H1 (cell line): ENCODE measurements around the gene NYAP2. TPM values are rescaled to one million over a fixed set of nuclear protein-coding genes. Genes with fewer than 3 reads are reported as not detected.

Experiments used
- CTCF ChIA-PET: fragments of 300-600 bp; sonication (Branson Sonifier 250); formaldehyde crosslinking; loops from one replicate; lab custom pipeline; 2021; ENCODE audit not compliant: partially characterized antibody; lab: Charles Lee
- POLR2A ChIA-PET: fragments of 300-600 bp; sonication (Branson Sonifier 250); formaldehyde crosslinking; loops from one replicate; lab custom pipeline; 2021; ENCODE audit warnings: inconsistent platforms; ENCODE audit not compliant: partially characterized antibody; lab: Charles Lee
- DNase-seq, 2 experiments: peaks; one replicate each; pipeline versions ENCODE4 v3.0.0 to v3.0.0-alpha.2; 2010 to 2022; ENCODE audit warnings: low spot score in 2 of 2, low read depth in 1 of 2, mixed read lengths in 1 of 2
- FAIRE-seq: peaks from 2 replicates; lab custom pipeline; 2011; peaks lifted over from hg19 to GRCh38; lab: Jason Lieb, UNC
- H2AFZ ChIP-seq: 2 replicates; pipeline ENCODE4 v1.8.1; 2012; ENCODE audit warnings: low read length, inconsistent platforms
- H2AK5ac ChIP-seq: 2 replicates; pipeline ENCODE4 v1.6.1; 2013; ENCODE audit warnings: low read depth, low read length
- H2BK120ac ChIP-seq: replicated peaks from 2 replicates; pipeline ENCODE3; 2013; ENCODE audit warnings: low read depth, low read length, inconsistent platforms
- H2BK12ac ChIP-seq: 2 replicates; pipeline ENCODE4 v1.6.1; 2013; ENCODE audit warnings: low read depth, low read length
- H2BK15ac ChIP-seq: 2 replicates; pipeline ENCODE4 v1.6.1; 2013; ENCODE audit warnings: low read length
- H2BK20ac ChIP-seq: 2 replicates; pipeline ENCODE4 v1.6.1; 2013; ENCODE audit warnings: low read length
- H2BK5ac ChIP-seq: 2 replicates; pipeline ENCODE4 v1.6.1; 2013; ENCODE audit warnings: low read depth, low read length
- H3K14ac ChIP-seq: 2 replicates; pipeline ENCODE4 v1.6.1; 2013; ENCODE audit warnings: inconsistent platforms; ENCODE audit not compliant: insufficient read length
- H3K18ac ChIP-seq: 2 replicates; pipeline ENCODE4 v1.6.1; 2013; ENCODE audit warnings: low read length; ENCODE audit errors: extremely low read depth
- H3K23ac ChIP-seq: 2 replicates; pipeline ENCODE4 v1.6.1; 2013; ENCODE audit warnings: inconsistent platforms; ENCODE audit not compliant: insufficient read length
- H3K23me2 ChIP-seq: 2 replicates; pipeline ENCODE4 v1.6.1; 2013; ENCODE audit warnings: low read depth, low read length
- H3K27ac ChIP-seq: 2 replicates; pipeline ENCODE4 v1.6.1; 2011; ENCODE audit warnings: low read depth, low read length, inconsistent platforms
- H3K27me3 ChIP-seq, 4 experiments: replicated peaks in 1 of 4; 1 replicate in 1 of 4; 2 replicates in 3 of 4; pipeline versions ENCODE4 v1.6.1 to v1.8.1; 2011 to 2013; ENCODE audit warnings: low read length in 3 of 4, mild to moderate bottlenecking in 3 of 4, inconsistent platforms in 2 of 4, mixed read lengths in 2 of 4, moderate library complexity in 1 of 4; ENCODE audit not compliant: control insufficient read depth in 3 of 4, insufficient read depth in 3 of 4; ENCODE audit errors: extremely low read depth in 1 of 4
- H3K36me3 ChIP-seq, 4 experiments: 2 replicates each; pipeline versions ENCODE4 v1.6.1 to v1.8.1; 2011 to 2013; ENCODE audit warnings: mild to moderate bottlenecking in 4 of 4, low read length in 3 of 4, moderate library complexity in 2 of 4, control low read depth in 1 of 4, inconsistent platforms in 1 of 4; ENCODE audit not compliant: insufficient read depth in 4 of 4, control insufficient read depth in 2 of 4
- H3K4ac ChIP-seq: replicated peaks from 2 replicates; pipeline ENCODE3; 2013; ENCODE audit warnings: low read length, low read depth, mixed read lengths, inconsistent platforms; ENCODE audit not compliant: insufficient read length
- H3K4me1 ChIP-seq, 4 experiments: replicated peaks in 1 of 4; 1 replicate in 1 of 4; 2 replicates in 3 of 4; pipeline versions ENCODE4 v1.6.1 to v1.8.1; 2011 to 2013; ENCODE audit warnings: low read length in 3 of 4, inconsistent platforms in 2 of 4, mixed read lengths in 1 of 4; ENCODE audit not compliant: insufficient read depth in 4 of 4, control insufficient read depth in 3 of 4
- H3K4me2 ChIP-seq, 2 experiments: 2 replicates each; pipeline versions ENCODE4 v1.6.1 to v1.8.1; 2011 to 2013; ENCODE audit warnings: low read depth in 2 of 2, low read length in 2 of 2, control low read depth in 1 of 2, inconsistent platforms in 1 of 2, mild to moderate bottlenecking in 1 of 2; ENCODE audit not compliant: insufficient read depth in 1 of 2
- H3K4me3 ChIP-seq, 4 experiments: fragments of 200-600, 300-600 bp in 1 of 4; sonication (generic), shearing (Covaris generic), sonication (Bioruptor Twin) in 1 of 4; 2 replicates each; pipeline versions ENCODE4 v1.5.1 to v1.8.1; 2011 to 2016; ENCODE audit warnings: low read length in 4 of 4, low read depth in 3 of 4, control low read depth in 2 of 4, inconsistent platforms in 2 of 4, mild to moderate bottlenecking in 2 of 4, mixed read lengths in 1 of 4, moderate library complexity in 1 of 4; ENCODE audit not compliant: insufficient read depth in 2 of 4; ENCODE audit errors: extremely low read depth in 1 of 4
- H3K56ac ChIP-seq: replicated peaks from 2 replicates; pipeline ENCODE3; 2013; ENCODE audit warnings: low read depth, mild to moderate bottlenecking, mixed read lengths, low read length, inconsistent platforms; ENCODE audit not compliant: insufficient read length
- H3K79me1 ChIP-seq: 2 replicates; pipeline ENCODE4 v1.6.1; 2013; ENCODE audit warnings: low read depth, low read length, control low read depth
- H3K79me2 ChIP-seq, 2 experiments: 2 replicates each; pipeline versions ENCODE4 v1.6.1 to v1.8.1; 2012 to 2013; ENCODE audit warnings: low read length in 2 of 2, mild to moderate bottlenecking in 2 of 2, inconsistent platforms in 1 of 2; ENCODE audit not compliant: insufficient read depth in 2 of 2, control insufficient read depth in 1 of 2
- H3K9ac ChIP-seq, 4 experiments: replicated peaks in 1 of 4; 1 replicate in 1 of 4; 2 replicates in 3 of 4; pipeline versions ENCODE4 v1.6.1 to v1.8.1; 2011 to 2013; ENCODE audit warnings: low read depth in 3 of 4, low read length in 3 of 4, control low read depth in 2 of 4, mild to moderate bottlenecking in 2 of 4, moderate library complexity in 2 of 4, inconsistent platforms in 1 of 4; ENCODE audit errors: extremely low read depth in 1 of 4
- H3K9me3 ChIP-seq, 2 experiments: 2 replicates each; pipeline versions ENCODE4 v1.6.1 to v1.8.1; 2012 to 2013; ENCODE audit warnings: mild to moderate bottlenecking in 2 of 2, moderate library complexity in 2 of 2, control low read depth in 1 of 2, inconsistent platforms in 1 of 2, low read depth in 1 of 2, low read length in 1 of 2, mixed read lengths in 1 of 2; ENCODE audit not compliant: insufficient read depth in 2 of 2
- H4K20me1 ChIP-seq, 2 experiments: replicated peaks in 1 of 2; 2 replicates each; pipeline versions ENCODE3 to v1.8.1; 2011 to 2013; ENCODE audit warnings: inconsistent platforms in 2 of 2, low read length in 2 of 2, mild to moderate bottlenecking in 1 of 2; ENCODE audit not compliant: insufficient read depth in 2 of 2, control insufficient read depth in 1 of 2
- H4K5ac ChIP-seq: 2 replicates; pipeline ENCODE4 v1.6.1; 2013; ENCODE audit warnings: low read length, low read depth, mixed read lengths, inconsistent platforms; ENCODE audit not compliant: insufficient read length
- H4K8ac ChIP-seq: 2 replicates; pipeline ENCODE4 v1.8.0; 2013; ENCODE audit warnings: mild to moderate bottlenecking, moderate library complexity, low read length, inconsistent platforms; ENCODE audit not compliant: insufficient read depth; ENCODE audit errors: extremely low read depth
- H4K91ac ChIP-seq: replicated peaks from 2 replicates; pipeline ENCODE3; 2013; ENCODE audit warnings: low read length, mixed read lengths, inconsistent platforms; ENCODE audit not compliant: insufficient read length
- CREB1 ChIP-seq: IDR thresholded peaks from 2 replicates; pipeline ENCODE4 v1.6.1; 2012; ENCODE audit warnings: inconsistent platforms
- NRF1 ChIP-seq: IDR thresholded peaks from 2 replicates; pipeline ENCODE4 v1.6.1; 2011; ENCODE audit warnings: mild to moderate bottlenecking, low read depth, low read length, improper control_type of control experiment
- PHF8 ChIP-seq: fragments of 200-600 bp; sonication (generic); conservative IDR thresholded peaks from 2 replicates; pipeline ENCODE4 v1.7.1; 2012; ENCODE audit warnings: low read depth, mild to moderate bottlenecking, inconsistent platforms, low read length, moderate library complexity
- RNF2 ChIP-seq: fragments of 200-900, 300-1000 bp; sonication (generic); IDR thresholded peaks from 2 replicates; pipeline ENCODE4 v1.7.1; 2016; ENCODE audit warnings: borderline replicate concordance, low read depth, mild to moderate bottlenecking, antibody characterized with exemption, low read length; ENCODE audit not compliant: poor library complexity, severe bottlenecking; ENCODE audit errors: missing control alignments
- WGBS, 2 experiments: shearing (Covaris generic) in 1 of 2; methylation state at CpG; one replicate each; pipeline versions ENCODE4 v1.1.6 to v1.1.7; 2013 to 2015; ENCODE audit warnings: low lambda C conversion rate in 2 of 2, mixed read lengths in 2 of 2, inconsistent platforms in 1 of 2, low coverage in 1 of 2, missing lambda C conversion rate in 1 of 2; ENCODE audit not compliant: insufficient replicate concordance in 2 of 2, insufficient coverage in 1 of 2, insufficient read length in 1 of 2; ENCODE audit errors: extremely low coverage in 1 of 2, missing lambda C conversion rate in 1 of 2; 5-methylcytosine and 5-hydroxymethylcytosine counted together
- polyA plus RNA-seq, 7 experiments: library from polyadenylated mRNA; depleted of rRNA in 3 of 7; stranded (reverse) in 5 of 7; unstranded in 2 of 7; fragments of >200 nt in 5 of 7; fragments of 200-250 nt in 2 of 7; gene quantifications; 1 replicate in 5 of 7; 2 replicates in 1 of 7; 4 replicates in 1 of 7; pipeline versions ENCODE4 v1.2.1 to v1.2.3, GENCODE V29; 2011 to 2013; ENCODE audit warnings: missing spikeins in 2 of 7, mixed read lengths in 2 of 7
- total RNA-seq: library from RNA; stranded (reverse); fragmentation: NEBNext Ultra II Directional; extraction: Animal tissue kit (Norgen Biotek cat#: 25700); gene quantifications from 2 replicates; pipeline ENCODE4 v1.2.1, GENCODE V29; 2021

NYAP2 gene
- total and polyA plus RNA-seq, 2 of the 8 experiments (the other 6 are each of a cell fraction or from before 2014, with no cell fraction given), result not detected

DNA sequence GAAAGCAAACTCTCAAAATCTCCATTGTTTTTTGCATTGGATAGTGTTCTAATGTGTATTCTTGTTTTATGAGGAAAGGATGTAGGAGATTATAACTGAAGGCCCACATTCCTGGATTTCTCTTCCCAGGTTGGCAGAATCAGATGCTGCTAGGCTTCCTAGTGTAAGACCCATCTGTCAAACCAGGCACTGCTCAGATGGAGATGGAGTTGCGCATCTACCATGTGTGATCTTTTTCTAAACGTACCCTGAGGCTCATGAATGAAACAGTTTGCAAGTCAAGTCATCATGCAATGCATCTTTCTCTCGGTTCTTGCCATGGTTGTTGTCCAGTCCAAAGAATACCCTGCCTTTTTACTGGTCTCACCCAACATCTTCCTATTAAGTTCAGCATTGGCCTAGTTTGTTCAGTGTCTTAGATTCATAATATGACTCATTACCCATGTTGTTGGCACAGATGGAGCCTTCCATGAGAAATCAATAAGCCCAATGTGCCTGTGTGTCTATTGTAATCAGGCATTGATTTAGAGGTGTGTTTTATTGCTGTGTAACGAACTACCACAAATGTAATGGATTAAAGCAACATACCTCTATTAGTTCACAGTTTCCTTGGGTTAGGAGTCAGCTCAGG lies 127.4 kb downstream of the NYAP2 start:
- no peak overlapping the region for H3K56ac ChIP-seq
- no peaks in the 10 kb centered on the region for H3K4me1 ChIP-seq
- H2BK5ac ChIP-seq, result no peak overlapping the region
- H4K8ac ChIP-seq, result no peak overlapping the region
- no peak for FAIRE-seq
- H3K79me1 ChIP-seq, result no peaks in the 10 kb centered on the region
- no peaks in the 10 kb centered on the region for H4K20me1 ChIP-seq
- H2BK15ac ChIP-seq, result no peak overlapping the region
- ChIA-PET CTCF (no interaction called here), POLR2A (no interaction called here)
- no peak overlapping the region for H3K14ac ChIP-seq
- H2BK12ac ChIP-seq, result no peak overlapping the region
- no peak overlapping the region for H3K27ac ChIP-seq
- H3K23me2 ChIP-seq, result no peaks in the 10 kb centered on the region
- no peak overlapping the region for H2AFZ ChIP-seq
- H2BK20ac ChIP-seq, result no peak overlapping the region
- H3K4me3 ChIP-seq, result no peak overlapping the region
- H3K36me3 ChIP-seq, result no peaks in the 10 kb centered on the region
- TF ChIP-seq CREB1 (no peak), NRF1 (no peak), PHF8 (no peak), RNF2 (no peak)
- TF ChIP-seq, all 59 proteins: peak for 0
- Histone ChIP-seq H3K4me2 (no peak overlapping the region), H2BK120ac (no peak overlapping the region), H3K23ac (no peak overlapping the region), H3K9me3 (no peaks in the 10 kb centered on the region), H3K18ac (no peak overlapping the region), H4K91ac (no peak overlapping the region), H2AK5ac (no peak overlapping the region), H3K27me3 (no peaks in the 10 kb centered on the region), H3K79me2 (no peaks in the 10 kb centered on the region), H3K4ac (no peak overlapping the region), H4K5ac (no peak overlapping the region), H3K9ac (no peak overlapping the region)
- DNase-seq, result no peak
- 88% methylated on average over 4 of the region's 4 CpGs; no CpG with 5 or more reads in 1 of the 2 experiments for WGBS, 2 experiments
